Brain pericyte (primary cell): ENCODE results near the gene TRAF5.

Experiments
- DNase-seq: peaks from one replicate; pipeline ENCODE4 v3.0.0-alpha.2; 2012; ENCODE audit warnings: low read depth, low spot score

Gene TRAF5

GRCh38 chr1:211327346-211327921, 801 bp downstream of the TRAF5 start:
- DNase-seq, result no peak

GRCh38 chr1:211328084-211328694, 1.6 kb downstream of the TRAF5 start:
- DNase-seq, result no peak

GRCh38 chr1:211328866-211329475, 2.3 kb downstream of the TRAF5 start:
- no peak for DNase-seq

GRCh38 chr1:211329764-211330201, 3.1 kb downstream of the TRAF5 start:
- no peak for DNase-seq

- DNase-seq, result no peak
These were observed 3.8 kb downstream of the TRAF5 start for GRCh38 chr1:211330282-211330936.

- DNase-seq, result no peak
These were observed 4.5 kb downstream of the TRAF5 start for GRCh38 chr1:211331011-211331709.

- no peak for DNase-seq
These were observed 5.5 kb downstream of the TRAF5 start for GRCh38 chr1:211332036-211332616.

- no peak for DNase-seq
These were observed 6.2 kb downstream of the TRAF5 start for GRCh38 chr1:211332830-211333229.

GRCh38 chr1:211333906-211334305, 7.3 kb downstream of the TRAF5 start:
- DNase-seq, result no peak

GRCh38 chr1:211334986-211335385, 8.4 kb downstream of the TRAF5 start:
- DNase-seq, result no peak

- no peak for DNase-seq
These were observed 9.0 kb downstream of the TRAF5 start for GRCh38 chr1:211335522-211336157.

GRCh38 chr1:211336161-211336560, 9.5 kb downstream of the TRAF5 start:
- DNase-seq, result no peak

- DNase-seq, result no peak
These were observed 10.1 kb downstream of the TRAF5 start for GRCh38 chr1:211336775-211337174.

GRCh38 chr1:211337430-211338223, 11.0 kb downstream of the TRAF5 start:
- DNase-seq, result no peak

GRCh38 chr1:211338224-211338620, 11.6 kb downstream of the TRAF5 start:
- DNase-seq, result no peak

- no peak for DNase-seq
These were observed 13.0 kb downstream of the TRAF5 start for GRCh38 chr1:211339631-211340041.

GRCh38 chr1:211340622-211341507, 14.2 kb downstream of the TRAF5 start:
- DNase-seq, result no peak

- DNase-seq, result no peak
These were observed 15.4 kb downstream of the TRAF5 start for GRCh38 chr1:211341999-211342398.

GRCh38 chr1:211343607-211344006, 17.0 kb downstream of the TRAF5 start:
- DNase-seq, result no peak
